ENCODE results near the gene FAM53B.

The FAM53B gene

DNA sequence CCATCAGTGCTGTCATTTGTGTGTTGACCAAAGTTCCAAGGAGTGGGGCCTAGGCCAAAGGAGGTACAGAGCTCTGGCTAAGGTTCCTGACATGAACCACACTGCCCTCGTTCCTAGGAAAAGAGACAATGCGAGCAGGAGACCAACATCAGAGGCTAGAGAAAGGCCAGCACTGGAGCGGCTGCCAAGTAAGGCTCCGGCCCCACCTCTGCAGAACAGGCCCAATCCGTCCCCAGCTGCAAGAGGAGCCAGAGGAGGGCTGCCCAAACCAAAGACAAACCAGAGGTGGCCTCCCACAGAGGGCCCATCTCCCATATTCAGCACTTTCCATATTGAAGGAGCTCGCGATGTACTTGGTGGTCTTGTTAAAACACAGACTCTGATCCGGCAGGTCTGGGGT is 81.0 kb downstream of the FAM53B start:
- no peak for DNase-seq (ENCODE audit: low read depth in 2 of 2)

DNA sequence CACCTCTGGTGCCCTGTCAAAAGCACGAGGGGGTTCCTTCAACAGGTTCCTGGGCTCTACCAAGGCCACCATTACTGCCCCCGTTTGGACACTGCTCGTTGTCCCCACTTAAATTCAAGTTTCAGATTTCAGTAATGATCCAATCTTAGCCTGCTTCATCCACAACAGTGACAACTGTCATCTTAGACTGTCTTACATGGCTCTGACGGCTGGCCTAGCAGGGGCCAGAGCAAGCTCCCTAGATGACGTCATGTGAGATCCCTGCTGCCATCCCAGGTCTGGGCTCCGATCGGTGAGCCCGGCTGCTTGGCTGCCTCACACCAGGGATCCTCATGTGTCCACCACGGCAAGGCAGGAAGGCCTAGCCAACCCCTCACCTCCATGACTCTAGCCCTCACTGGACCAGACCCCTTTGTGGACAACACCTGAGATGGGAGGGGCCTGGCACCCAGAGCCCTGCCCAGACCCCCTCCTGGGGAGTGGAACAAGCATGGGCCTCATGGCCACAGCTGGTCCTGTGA is 82.5 kb downstream of the FAM53B start:
- no peak for DNase-seq (ENCODE audit: low read depth in 2 of 2)

DNA sequence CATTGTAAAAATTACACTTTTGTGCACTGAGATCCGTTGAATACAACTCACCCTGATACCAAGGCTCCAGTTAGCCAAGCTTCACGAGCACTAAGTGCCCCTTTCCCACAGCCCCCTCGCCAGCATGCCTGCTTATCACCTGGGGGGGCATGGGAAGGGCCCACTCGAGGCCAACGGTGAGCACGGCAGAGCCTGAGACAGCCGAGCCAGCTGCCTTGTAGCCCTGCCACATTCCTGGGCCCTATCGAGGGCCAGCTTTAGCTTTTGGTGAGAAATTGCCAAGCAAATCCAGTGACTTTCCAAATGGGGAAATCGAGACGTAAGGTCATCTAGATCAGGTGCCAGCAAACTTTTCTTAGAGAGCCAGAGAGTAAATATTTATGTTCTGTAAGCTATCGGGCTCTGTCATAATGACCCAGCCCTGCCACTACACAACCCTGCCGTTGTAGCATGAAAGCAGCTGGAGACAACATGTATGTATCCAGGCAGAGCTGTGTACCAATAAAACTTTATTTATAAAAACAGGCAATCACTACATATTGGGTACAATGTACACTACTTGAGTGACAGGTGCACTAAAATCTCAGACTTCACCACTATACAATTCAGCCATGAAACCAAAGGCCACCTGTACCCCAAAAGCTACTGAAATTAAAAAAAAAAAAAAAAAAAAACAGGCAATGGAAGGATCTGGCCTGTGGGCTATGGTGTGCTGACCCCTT is 83.6 kb downstream of the FAM53B start:
- DNase-seq (ENCODE audit: low read depth in 2 of 2): no peak

DNA sequence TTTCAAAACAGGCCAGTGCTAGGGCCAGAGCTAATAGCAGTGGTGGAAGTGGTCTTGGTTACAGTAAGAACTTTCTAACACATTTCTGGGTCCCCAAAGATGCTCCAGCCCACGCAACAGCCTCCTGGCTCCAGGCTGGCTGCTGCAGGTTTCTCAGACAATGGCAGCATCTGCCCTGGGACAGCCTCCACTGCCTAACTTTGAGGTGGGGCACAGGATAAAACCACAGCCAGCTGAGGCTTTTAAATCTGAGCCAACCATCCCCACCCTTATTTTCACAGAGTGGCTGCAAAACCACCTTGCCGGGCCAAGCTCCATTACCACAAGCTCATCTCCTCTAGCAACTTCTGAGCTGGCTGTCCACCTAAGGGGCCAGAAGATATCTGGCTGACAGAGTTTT is 84.8 kb downstream of the FAM53B start:
- no peak for DNase-seq (ENCODE audit: low read depth in 2 of 2)

DNA sequence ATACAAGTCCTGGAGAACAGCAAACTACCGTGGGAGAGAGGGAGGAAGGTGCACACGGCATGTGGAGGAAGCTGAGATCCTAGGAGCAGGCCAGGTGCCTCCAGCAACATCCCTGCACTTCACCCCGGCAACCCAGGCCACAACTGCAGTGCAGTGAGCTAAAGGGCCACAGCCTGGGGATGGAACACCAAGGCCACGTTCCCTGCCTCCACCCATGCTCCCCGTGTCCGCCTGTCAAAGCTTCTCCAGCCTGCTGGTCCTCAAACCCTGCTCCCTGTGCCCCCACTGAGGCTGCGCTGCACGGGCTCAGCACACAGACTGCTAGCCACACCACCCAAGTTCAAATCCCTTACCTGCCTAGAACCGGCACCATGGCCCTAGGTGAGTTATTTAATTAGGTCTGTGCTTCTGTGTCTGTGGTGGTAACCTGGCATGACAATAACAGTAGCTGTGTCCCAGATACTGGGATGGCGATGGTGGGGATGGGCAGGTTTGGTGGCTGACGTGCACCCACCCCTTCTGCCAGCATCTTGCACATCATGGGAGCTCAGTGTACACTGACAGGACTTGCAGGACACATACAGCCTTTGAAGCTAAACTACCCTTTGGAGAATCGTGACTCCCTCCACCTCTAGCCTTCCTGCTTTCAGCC is 85.5 kb downstream of the FAM53B start:
- no peak for DNase-seq (ENCODE audit: low read depth in 2 of 2)

DNA sequence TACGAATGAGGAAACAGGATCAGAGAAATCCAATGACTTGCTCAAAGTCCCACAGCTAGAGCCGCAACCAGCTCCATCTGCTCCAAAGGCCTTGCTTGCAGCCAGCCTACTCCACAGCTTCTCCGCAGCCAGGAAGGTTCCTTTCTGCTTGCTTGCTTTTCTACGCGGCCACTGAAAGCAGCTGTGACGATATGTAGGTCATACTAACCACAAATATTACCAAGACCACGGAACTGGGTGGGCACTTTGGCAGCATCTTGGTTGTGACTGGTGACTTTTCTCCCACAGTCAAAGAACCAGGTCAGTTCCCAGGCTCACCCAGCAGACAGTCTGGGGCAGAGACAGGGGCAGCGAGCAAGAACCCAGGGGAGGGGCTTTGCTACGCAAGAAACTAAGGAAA is 86.4 kb downstream of the FAM53B start:
- DNase-seq (ENCODE audit: low read depth in 2 of 2): no peak

DNA sequence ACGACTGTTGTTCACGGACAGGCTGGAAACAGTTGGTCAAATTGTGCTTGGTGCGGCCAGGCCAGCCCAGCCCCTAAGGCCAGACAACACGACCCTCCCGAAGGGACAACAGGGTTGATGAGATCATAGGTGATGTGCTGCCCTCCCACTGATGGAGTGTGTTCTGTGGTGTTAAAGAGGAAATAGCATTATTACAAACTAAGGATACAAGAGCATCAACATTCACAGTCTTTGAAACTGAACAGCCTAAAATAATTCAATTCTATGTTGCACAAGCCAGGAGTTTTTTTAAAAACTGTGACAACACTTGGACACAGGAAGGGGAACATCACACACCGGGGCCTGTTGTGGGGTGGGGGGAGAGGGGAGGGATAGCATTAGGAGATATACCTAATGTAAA is 87.6 kb downstream of the FAM53B start:
- DNase-seq (ENCODE audit: low read depth in 2 of 2): no peak

DNA sequence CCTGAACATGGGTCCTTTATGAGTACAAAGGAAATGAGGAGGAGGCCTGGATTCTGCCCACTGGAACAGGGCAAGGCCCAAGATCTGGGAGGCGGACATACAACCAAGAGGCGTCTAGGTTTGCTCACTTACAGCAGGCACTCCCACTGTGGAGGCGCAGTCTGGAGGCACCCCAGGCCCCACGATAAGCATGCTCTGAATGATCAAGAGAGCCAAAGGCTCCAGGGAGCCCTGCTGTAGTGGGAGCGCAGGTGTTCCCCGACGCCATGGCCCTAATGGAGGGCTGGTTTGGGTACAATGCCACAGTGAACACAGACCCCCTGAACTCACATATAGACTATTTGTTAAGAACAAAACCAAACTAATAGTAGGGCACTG is 88.1 kb downstream of the FAM53B start:
- DNase-seq (ENCODE audit: low read depth in 2 of 2): no peak

DNA sequence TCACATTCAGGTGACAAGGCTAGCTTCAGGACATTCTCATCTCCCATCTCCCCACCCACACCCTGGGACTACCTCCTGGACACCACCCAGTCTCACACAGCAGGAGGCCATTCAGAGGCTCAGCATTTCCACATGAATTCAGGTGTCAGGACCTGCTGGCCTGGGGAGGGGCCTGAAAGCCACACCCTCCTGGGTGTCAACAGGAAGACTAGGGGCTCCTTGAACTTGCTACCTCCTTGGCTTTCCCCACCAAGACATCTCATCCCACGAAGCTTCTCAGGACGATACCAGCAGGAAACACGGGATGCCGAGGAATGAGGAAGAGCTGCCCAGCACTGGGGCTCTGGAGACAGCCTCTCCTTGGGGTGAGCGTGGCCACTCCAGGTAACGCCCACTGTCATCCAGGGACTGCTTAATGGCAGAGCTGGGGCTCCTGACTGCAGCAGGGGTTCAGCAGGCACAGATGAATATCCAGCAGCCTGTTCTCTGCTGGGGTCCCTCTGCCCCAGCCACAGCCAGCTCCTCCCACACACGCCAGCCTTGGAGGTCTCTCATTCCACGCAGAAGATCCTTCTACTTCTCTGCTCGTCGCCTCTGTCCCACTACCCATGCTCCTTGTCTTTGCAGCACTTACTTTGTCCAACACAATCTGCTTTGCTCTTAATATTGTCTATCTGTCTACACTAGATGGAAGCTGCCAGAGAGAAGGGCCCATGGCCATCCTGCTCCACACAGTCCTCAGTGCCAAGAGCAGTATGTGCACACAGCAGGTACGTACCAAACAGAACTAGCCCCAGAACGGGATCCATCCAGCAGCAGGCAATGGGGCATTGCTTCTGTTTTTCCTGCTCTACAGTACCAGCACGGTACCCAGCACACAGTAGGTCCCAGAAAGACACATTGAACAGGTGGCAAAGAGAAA is 88.7 kb downstream of the FAM53B start:
- DNase-seq (ENCODE audit: low read depth in 2 of 2): no peak

DNA sequence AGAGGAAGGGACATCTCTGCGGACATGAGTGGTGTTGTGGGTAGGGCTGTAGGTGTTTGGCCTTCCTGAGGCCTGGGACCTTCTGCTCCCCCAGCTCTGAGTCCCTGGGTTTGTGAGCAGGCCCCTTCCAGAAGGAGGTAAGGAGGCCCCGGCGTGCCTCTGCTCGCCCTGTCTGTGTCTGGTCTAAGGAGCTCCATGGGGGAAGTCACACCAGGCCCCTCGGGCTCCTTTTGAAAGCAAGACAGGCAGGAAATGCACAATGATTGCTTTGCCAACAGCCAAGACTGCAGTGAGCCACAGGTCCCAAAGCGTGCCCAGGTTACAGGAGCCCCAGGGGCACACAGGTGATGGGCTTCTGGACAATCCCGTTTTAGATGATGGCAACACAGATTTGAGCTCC is 89.5 kb downstream of the FAM53B start:
- DNase-seq (ENCODE audit: low read depth in 2 of 2): no peak

DNA sequence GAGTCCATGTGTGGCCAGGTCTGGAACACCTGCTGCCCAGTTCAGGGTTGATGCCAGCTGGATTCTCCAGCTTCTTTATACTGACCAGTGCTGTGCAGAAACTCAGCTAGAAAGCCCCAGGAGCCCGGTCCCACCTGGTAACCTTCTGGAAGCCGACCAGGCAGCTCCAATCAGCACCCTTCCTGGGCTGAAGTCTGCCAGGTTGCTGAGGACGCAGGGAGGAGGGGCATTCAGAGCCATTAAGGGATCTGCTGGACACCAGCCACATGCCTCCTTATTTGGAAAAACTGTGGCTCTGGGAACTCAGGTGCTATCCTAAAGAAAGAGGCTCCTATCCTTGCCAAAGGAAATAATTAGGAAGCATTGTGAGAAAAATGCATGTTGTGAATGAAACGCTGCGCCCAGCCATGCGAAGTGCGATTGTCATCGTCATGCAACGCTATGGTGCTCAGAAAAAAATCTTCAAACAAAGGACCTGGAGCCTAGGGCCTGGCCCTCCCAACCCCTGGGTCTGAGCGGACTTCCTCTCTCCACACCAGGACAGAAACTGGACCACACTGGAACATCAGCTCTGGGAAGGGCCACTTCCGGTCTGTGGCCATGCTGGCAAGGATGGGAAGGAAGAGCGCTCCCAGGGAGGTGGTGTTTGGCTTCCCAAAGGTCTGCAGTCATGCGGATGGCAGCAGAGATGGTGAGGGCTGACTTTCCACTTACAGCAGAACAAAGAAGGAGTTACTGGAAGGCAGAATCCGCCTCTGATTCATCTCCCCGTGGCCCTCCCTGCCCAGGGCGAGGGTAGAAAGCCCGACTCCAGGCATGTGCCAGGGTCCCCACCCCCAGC is 90.1 kb downstream of the FAM53B start:
- DNase-seq (ENCODE audit: low read depth in 2 of 2): no peak

DNA sequence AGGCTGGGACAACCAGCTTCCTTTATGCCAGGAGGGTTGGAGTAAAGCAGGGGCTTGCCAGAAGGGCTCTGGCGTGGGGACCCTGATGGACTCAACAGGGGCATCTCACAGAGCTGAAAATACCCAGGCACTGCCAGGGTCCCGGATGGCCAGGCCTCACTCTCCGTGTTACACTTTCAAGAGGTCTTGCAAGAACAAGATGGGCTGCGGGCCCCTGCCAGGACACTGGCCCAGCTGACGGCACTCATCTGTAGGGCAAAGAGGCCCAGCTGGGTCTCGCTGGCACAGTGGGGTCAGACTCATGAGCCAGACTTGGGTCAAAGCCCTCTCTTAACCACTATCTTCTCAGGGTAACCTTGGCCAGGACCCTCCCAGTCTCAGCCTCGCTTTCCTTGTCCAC is 90.9 kb downstream of the FAM53B start:
- no peak for DNase-seq (ENCODE audit: low read depth in 2 of 2)

DNA sequence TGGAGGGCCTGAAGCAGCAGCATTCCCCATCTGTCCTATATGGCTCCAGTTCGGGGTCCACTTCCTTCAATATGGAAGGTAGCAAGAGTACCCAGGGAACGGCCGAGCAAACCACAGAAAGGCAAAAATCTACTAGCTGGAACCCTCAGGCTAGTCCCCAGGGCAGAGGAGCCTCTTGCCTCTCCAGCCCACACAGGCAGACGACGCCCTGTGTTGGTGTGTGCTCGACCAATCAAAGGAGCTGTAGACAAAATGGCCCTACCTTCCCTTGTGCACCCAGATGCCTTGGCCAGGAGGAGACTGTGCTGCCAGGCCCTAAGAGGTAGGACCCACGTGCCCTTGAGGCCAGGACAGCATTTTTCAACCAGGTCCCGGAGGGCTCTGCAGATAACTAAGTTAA is 91.5 kb downstream of the FAM53B start:
- no peak for DNase-seq (ENCODE audit: low read depth in 2 of 2)

DNA sequence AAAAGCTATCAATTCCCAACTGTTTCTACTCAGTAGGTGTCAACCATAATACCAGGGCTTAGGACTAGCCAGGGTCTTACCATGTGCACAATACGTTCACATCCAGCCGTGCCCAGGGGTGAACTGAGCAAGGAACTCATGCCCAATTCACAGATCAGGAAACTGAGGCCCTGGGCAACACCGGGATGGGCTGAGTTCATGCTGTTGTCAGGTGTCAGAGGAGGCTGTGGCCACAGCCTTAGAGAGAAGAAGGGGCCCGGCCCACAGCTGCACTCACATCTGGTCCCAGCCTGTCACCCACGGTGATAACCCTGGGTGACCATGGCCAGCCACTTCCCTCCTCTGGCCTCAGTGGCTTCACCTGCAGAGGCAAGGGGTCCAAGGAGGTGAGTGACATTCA is 92.0 kb downstream of the FAM53B start:
- no peak for DNase-seq (ENCODE audit: low read depth in 2 of 2)

DNA sequence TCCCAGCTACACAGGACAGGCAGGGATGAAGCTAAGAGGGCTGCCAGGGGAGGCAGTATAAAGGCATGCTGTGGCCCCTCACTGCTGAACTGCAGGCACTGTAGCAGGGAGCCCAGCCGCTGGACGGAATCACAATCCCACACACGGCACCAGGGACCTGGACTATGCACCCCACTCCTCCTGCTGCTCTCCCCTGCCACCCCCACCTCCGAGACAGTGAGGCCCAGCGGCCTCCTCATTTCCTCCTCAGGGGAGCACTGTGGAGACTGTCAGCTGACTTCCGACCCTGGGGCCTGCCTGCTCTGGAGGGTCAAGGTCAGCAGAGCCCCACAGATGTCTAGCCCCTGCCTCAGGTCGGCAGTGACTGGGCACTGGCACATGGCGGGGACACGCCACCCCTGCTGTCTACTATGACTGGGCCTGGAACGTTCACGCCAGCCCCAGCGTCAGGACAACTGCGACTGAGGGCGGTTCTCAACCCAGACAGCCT is 92.7 kb downstream of the FAM53B start:
- no peak for DNase-seq (ENCODE audit: low read depth in 2 of 2)

DNA sequence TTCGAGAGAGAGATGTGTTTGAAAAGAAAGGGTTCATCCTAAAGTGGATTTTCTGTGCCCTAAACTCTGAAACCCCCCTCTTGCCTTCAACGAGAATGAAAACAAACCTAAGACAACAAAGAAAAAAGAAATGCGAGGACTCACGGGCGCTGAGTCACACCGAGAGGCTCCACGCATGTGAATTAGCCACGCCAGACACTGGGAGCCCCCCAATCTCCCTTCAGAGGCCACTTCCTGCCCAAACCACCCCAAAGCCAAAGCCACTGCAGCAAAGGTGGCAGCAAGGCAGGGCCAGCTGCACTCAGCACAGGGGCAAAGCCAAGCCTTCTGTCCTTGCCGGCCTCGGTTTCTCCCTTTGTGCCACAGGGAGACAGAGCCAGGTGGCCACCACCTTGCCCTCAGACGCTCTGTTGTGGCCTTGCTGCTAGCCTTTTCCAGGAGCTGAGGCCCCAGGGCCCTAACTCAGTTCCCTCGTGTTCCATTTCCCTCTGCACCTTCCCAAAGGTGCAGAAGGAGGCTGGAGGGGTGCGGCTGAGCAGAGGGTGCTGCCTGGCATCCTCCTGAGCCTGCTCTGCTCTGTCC is 93.3 kb downstream of the FAM53B start:
- DNase-seq (ENCODE audit: low read depth in 2 of 2): peak in 1 of 2 donors; percentile 40

DNA sequence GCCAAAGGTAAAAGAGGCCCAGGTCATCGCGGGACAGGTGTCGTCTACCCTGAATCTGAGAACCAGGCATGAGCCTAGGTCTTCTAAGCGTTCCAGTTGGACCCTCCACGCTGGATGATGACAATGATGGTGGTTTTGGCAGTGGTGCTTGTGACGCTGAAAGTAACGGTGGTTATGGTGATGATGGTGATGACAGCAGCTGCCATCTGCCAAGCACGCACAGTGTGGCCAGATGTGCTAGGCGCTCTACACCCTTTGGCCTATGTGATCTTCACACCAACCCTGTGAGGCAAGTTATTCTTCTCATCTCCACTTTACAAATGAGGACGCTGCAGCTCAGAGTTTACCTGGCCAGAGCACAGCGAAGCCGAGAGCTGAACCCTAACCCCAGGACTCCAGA is 93.9 kb downstream of the FAM53B start:
- no peak for DNase-seq (ENCODE audit: low read depth in 2 of 2)

DNA sequence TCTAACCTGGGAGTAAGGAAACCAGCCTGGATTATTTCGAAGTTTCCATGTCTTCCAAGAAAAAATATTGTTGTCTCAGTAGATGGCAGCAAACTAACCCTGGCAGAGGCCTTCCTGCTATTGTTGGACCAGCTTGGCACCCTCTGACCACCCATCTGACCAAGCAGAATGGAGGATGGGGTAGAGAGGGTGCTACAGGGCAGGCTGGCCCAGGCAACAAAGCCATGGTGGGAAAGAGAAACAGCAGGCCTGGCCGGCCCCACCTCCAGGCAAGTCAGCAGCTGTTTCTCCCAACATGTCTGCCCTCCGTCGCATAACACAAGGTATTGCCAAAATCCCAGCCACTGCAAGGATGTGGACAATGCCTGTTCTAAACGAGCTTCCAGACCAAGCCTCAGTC is 95.0 kb downstream of the FAM53B start:
- no peak for DNase-seq (ENCODE audit: low read depth in 2 of 2)

DNA sequence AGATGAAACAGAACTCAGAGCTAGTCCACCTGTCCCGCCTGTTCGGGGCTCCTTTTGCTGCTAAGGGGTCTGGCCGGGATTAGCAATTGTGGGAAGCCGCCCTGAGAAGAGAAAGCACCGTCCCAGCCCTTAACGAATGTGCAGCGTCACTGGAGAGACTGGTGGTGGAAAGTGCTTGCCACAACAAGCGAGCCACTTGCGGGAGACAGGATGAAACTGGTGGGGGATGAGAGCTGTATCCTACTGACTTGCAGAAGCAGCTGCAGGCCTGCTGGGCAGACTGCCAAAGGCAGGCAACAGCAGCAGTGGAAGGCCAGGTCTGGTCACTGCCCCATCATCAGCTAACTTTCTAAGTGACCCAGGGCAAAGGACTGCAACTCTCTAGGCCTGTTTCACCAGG is 95.4 kb downstream of the FAM53B start:
- DNase-seq (ENCODE audit: low read depth in 2 of 2): no peak

DNA sequence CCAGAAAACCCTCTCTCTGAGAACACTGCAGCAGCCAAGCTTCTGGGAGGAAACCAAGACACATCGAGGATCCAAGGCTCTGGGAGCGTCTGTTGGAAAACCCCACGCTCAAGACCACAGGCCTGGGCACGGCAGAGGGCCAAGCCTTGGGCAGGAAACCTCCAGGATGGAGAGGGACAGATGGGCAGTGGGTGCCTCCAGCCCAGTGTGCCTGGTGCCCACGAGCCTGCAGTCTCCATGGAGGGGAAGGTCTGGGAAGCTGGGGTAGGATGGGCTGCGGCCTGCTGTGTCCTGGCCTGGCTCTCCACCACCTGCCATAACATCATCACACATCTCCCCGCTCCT is 96.1 kb downstream of the FAM53B start:
- DNase-seq (ENCODE audit: low read depth in 2 of 2): no peak
